MM.1S (cell line): ENCODE results near the gene PHACTR1.

Experiments
- CTCF ChIP-seq: fragments of 300-600 bp; sonication (generic); IDR thresholded peaks from 2 replicates; pipeline ENCODE4 v1.5.1; 2016; ENCODE audit warnings: antibody characterized with exemption, low read length, mixed read lengths
- EZH2 ChIP-seq: fragments of 300-600 bp; sonication (generic); optimal IDR thresholded peaks from 2 replicates; pipeline ENCODE3; 2017; ENCODE audit warnings: low read depth, mild to moderate bottlenecking, antibody characterized with exemption, low read length, mixed read lengths

GRCh38 chr6:13308332-13308731, 591.8 kb downstream of the PHACTR1 start:
- no peak for TF ChIP-seq CTCF
- TF ChIP-seq EZH2, result no peak
